GDM1 (cell line): ENCODE results near the gene KCNIP3.

Experiments used
- DNase-seq: peaks from one replicate; lab custom pipeline; 2025; lab: John Stamatoyannopoulos, UW

Gene KCNIP3

GRCh38 chr2:95314598-95314963 is 17.4 kb downstream of the KCNIP3 start:
- no peak for DNase-seq

- no peak for DNase-seq
These were observed 17.9 kb downstream of the KCNIP3 start for GRCh38 chr2:95314964-95315611.

- DNase-seq, result no peak
These were observed 18.8 kb downstream of the KCNIP3 start for GRCh38 chr2:95315801-95316411.

GRCh38 chr2:95316466-95317122 is 19.4 kb downstream of the KCNIP3 start:
- no peak for DNase-seq

- DNase-seq, result no peak
These were observed 20.0 kb downstream of the KCNIP3 start for GRCh38 chr2:95317123-95317500.

GRCh38 chr2:95317665-95318425 is 20.7 kb downstream of the KCNIP3 start:
- no peak for DNase-seq

- no peak for DNase-seq
These were observed 21.5 kb downstream of the KCNIP3 start for GRCh38 chr2:95318431-95319220.

GRCh38 chr2:95319481-95320343 is 22.6 kb downstream of the KCNIP3 start:
- no peak for DNase-seq

- DNase-seq, result no peak
These were observed 23.2 kb downstream of the KCNIP3 start for GRCh38 chr2:95320344-95320712.

GRCh38 chr2:95320986-95321767 is 24.0 kb downstream of the KCNIP3 start:
- no peak for DNase-seq

- no peak for DNase-seq
These were observed 26.4 kb downstream of the KCNIP3 start for GRCh38 chr2:95323347-95324155.

- no peak for DNase-seq
These were observed 27.9 kb downstream of the KCNIP3 start for GRCh38 chr2:95325026-95325425.

GRCh38 chr2:95325590-95326432 is 28.7 kb downstream of the KCNIP3 start:
- no peak for DNase-seq

GRCh38 chr2:95326433-95327140 is 29.4 kb downstream of the KCNIP3 start:
- no peak for DNase-seq

GRCh38 chr2:95327861-95328260 is 30.7 kb downstream of the KCNIP3 start:
- no peak for DNase-seq

- DNase-seq, result no peak
These were observed 31.4 kb downstream of the KCNIP3 start for GRCh38 chr2:95328358-95329125.

GRCh38 chr2:95329401-95329800 is 32.3 kb downstream of the KCNIP3 start:
- DNase-seq, result no peak
